ENCODE measurements around the gene CTNNA3. TPM values are rescaled to one million over a fixed set of nuclear protein-coding genes. Genes with fewer than 3 reads are reported as not detected.
"Not testable (repeated sequence)": the region's sequence is repeated elsewhere in the genome, so short reads cannot be mapped to it uniquely, and the experiment has no call there.

Gene CTNNA3
- total RNA-seq, 1 experiment from 2014 or later: 0.02 TPM

GRCh38 chr10:66366163-66366562 lies 1329.8 kb downstream of the CTNNA3 start:
- CTCF ChIA-PET: interaction anchor here (1.3 kb wide), 1 partner anchor 13 kb away, joined by 4 read pairs; no protein-coding TSS in a partner anchor
- POLR2A ChIA-PET: interaction anchor here (0.6 to 1.0 kb wide), 3 partner anchors 114 to 1381 kb away, joined by 3 read pairs; no protein-coding TSS in a partner anchor
- no peak for DNase-seq (ENCODE audit: unreplicated experiment)
- Mint-ChIP-seq H3K27me3 (ENCODE audit: insufficient read depth, unreplicated experiment) (no peaks in the 10 kb centered on the region), H3K36me3 (ENCODE audit: insufficient read depth, unreplicated experiment) (no peaks in the 10 kb centered on the region), H3K4me1 (ENCODE audit: insufficient read depth, unreplicated experiment) (peaks cover 9% of the 10 kb centered on the region), H3K27ac (ENCODE audit: low read depth, unreplicated experiment) (no peak overlapping the region), H3K9me3 (ENCODE audit: unreplicated experiment) (no peaks in the 10 kb centered on the region), H3K4me3 (ENCODE audit: unreplicated experiment) (no peak overlapping the region)
- no TSS peak for BruUV-seq (replicated peaks)
- no peak for TF ChIP-seq CTCF (IDR thresholded peaks at IDR 0.05; ENCODE audit: unreplicated experiment)
- intact Hi-C loops (cut with micrococcal nuclease): no loop called here

- peaks cover 9% of the 10 kb centered on the region for H3K4me1 Mint-ChIP-seq (ENCODE audit: insufficient read depth, unreplicated experiment)
- no peaks in the 10 kb centered on the region for H3K27me3 Mint-ChIP-seq (ENCODE audit: insufficient read depth, unreplicated experiment)
- no peaks in the 10 kb centered on the region for H3K9me3 Mint-ChIP-seq (ENCODE audit: unreplicated experiment)
- CTCF ChIA-PET: interaction anchor here (1.3 kb wide), 1 partner anchor 13 kb away, joined by 4 read pairs; no protein-coding TSS in a partner anchor
- BruUV-seq (replicated peaks): no TSS peak
- no peak overlapping the region for H3K4me3 Mint-ChIP-seq (ENCODE audit: unreplicated experiment)
- intact Hi-C loops (cut with micrococcal nuclease): no loop called here
- POLR2A ChIA-PET: interaction anchor here (1.0 kb wide), 1 partner anchor 113 kb away, joined by 3 read pairs; no protein-coding TSS in a partner anchor
- H3K27ac Mint-ChIP-seq (ENCODE audit: low read depth, unreplicated experiment): no peak overlapping the region
- peak; percentile 48 for DNase-seq (ENCODE audit: unreplicated experiment)
- TF ChIP-seq CTCF (IDR thresholded peaks at IDR 0.05; ENCODE audit: unreplicated experiment): no peak
- H3K36me3 Mint-ChIP-seq (ENCODE audit: insufficient read depth, unreplicated experiment): no peaks in the 10 kb centered on the region
These were observed 1330.3 kb downstream of the CTNNA3 start for GRCh38 chr10:66365686-66366085.

GRCh38 chr10:66362522-66362921 lies 1333.5 kb downstream of the CTNNA3 start:
- Mint-ChIP-seq H3K4me1 (ENCODE audit: insufficient read depth, unreplicated experiment) (peaks cover 9% of the 10 kb centered on the region), H3K27me3 (ENCODE audit: insufficient read depth, unreplicated experiment) (no peaks in the 10 kb centered on the region), H3K9me3 (ENCODE audit: unreplicated experiment) (no peaks in the 10 kb centered on the region), H3K4me3 (ENCODE audit: unreplicated experiment) (no peak overlapping the region), H3K27ac (ENCODE audit: low read depth, unreplicated experiment) (no peak overlapping the region), H3K36me3 (ENCODE audit: insufficient read depth, unreplicated experiment) (no peaks in the 10 kb centered on the region)
- no TSS peak for BruUV-seq (replicated peaks)
- ChIA-PET CTCF (no interaction called here), POLR2A (no interaction called here)
- TF ChIP-seq CTCF (IDR thresholded peaks at IDR 0.05; ENCODE audit: unreplicated experiment): no peak
- DNase-seq (ENCODE audit: unreplicated experiment): no peak
- intact Hi-C loops (cut with micrococcal nuclease): no loop called here

- BruUV-seq (replicated peaks); H3K9me3 Mint-ChIP-seq (ENCODE audit: unreplicated experiment); POLR2A ChIA-PET; H3K36me3 Mint-ChIP-seq (ENCODE audit: insufficient read depth, unreplicated experiment); H3K27me3 Mint-ChIP-seq (ENCODE audit: insufficient read depth, unreplicated experiment); H3K27ac Mint-ChIP-seq (ENCODE audit: low read depth, unreplicated experiment); DNase-seq (ENCODE audit: unreplicated experiment); intact Hi-C loops (cut with micrococcal nuclease); H3K4me3 Mint-ChIP-seq (ENCODE audit: unreplicated experiment): not testable (repeated sequence)
- CTCF ChIA-PET: interaction anchor here (1.5 kb wide), 1 partner anchor 13 kb away, joined by 4 read pairs; no protein-coding TSS in a partner anchor
- peaks cover 16% of the 10 kb centered on the region for H3K4me1 Mint-ChIP-seq (ENCODE audit: insufficient read depth, unreplicated experiment)
These were observed 1342.2 kb downstream of the CTNNA3 start for GRCh38 chr10:66353822-66354221.

GRCh38 chr10:66353422-66353821 lies 1342.6 kb downstream of the CTNNA3 start:
- Mint-ChIP-seq H3K4me1 (ENCODE audit: insufficient read depth, unreplicated experiment) (peaks cover 16% of the 10 kb centered on the region), H3K27ac (ENCODE audit: low read depth, unreplicated experiment) (no peak overlapping the region), H3K9me3 (ENCODE audit: unreplicated experiment) (no peaks in the 10 kb centered on the region), H3K4me3 (ENCODE audit: unreplicated experiment) (no peak overlapping the region), H3K27me3 (ENCODE audit: insufficient read depth, unreplicated experiment) (no peaks in the 10 kb centered on the region), H3K36me3 (ENCODE audit: insufficient read depth, unreplicated experiment) (no peaks in the 10 kb centered on the region)
- POLR2A ChIA-PET: no interaction called here
- TF ChIP-seq CTCF (IDR thresholded peaks at IDR 0.05; ENCODE audit: unreplicated experiment): no peak
- intact Hi-C loops (cut with micrococcal nuclease): no loop called here
- CTCF ChIA-PET: interaction anchor here (1.5 kb wide), 1 partner anchor 13 kb away, joined by 4 read pairs; no protein-coding TSS in a partner anchor
- no peak for DNase-seq (ENCODE audit: unreplicated experiment)
- no TSS peak for BruUV-seq (replicated peaks)
